ENCODE data around the gene DDX10.

The DDX10 gene

GRCh38 chr11:108679045-108679444, 14.2 kb downstream of the DDX10 start:
- H3K9me3 ChIP-seq (ENCODE audit: control insufficient read depth in 1 of 2, low read length in 2 of 2): no peaks in the 10 kb centered on the region
- H3K27me3 ChIP-seq (ENCODE audit: control insufficient read depth in 1 of 2, insufficient read depth in 2 of 2, low read length in 2 of 2): no peaks in the 10 kb centered on the region
- no peak overlapping the region for H3K9ac ChIP-seq (ENCODE audit: low read depth in 1 of 2, low read length in 2 of 2)
- no peak overlapping the region for H3K4me3 ChIP-seq (ENCODE audit: low read depth in 1 of 2, low read length in 2 of 2)
- peaks cover 10 to 52% of the 10 kb centered on the region in 2 donors for H3K36me3 ChIP-seq (ENCODE audit: control insufficient read depth in 1 of 2, insufficient read depth in 2 of 2, low read length in 2 of 2)
- no peak overlapping the region for H3K27ac ChIP-seq (ENCODE audit: low read depth, low read length)
- H3K4me1 ChIP-seq (ENCODE audit: control insufficient read depth in 1 of 2, insufficient read depth in 2 of 2, low read length in 2 of 2): no peaks in the 10 kb centered on the region

- no peak overlapping the region for H3K27ac ChIP-seq (ENCODE audit: low read depth, low read length)
- H3K9ac ChIP-seq (ENCODE audit: low read depth in 1 of 2, low read length in 2 of 2): no peak overlapping the region
- no peaks in the 10 kb centered on the region for H3K9me3 ChIP-seq (ENCODE audit: control insufficient read depth in 1 of 2, low read length in 2 of 2)
- H3K27me3 ChIP-seq (ENCODE audit: control insufficient read depth in 1 of 2, insufficient read depth in 2 of 2, low read length in 2 of 2): no peaks in the 10 kb centered on the region
- no peak overlapping the region for H3K4me3 ChIP-seq (ENCODE audit: low read depth in 1 of 2, low read length in 2 of 2)
- no peaks in the 10 kb centered on the region for H3K4me1 ChIP-seq (ENCODE audit: control insufficient read depth in 1 of 2, insufficient read depth in 2 of 2, low read length in 2 of 2)
- H3K36me3 ChIP-seq (ENCODE audit: control insufficient read depth in 1 of 2, insufficient read depth in 2 of 2, low read length in 2 of 2): peaks cover 10 to 44% of the 10 kb centered on the region in 2 donors
Observed at GRCh38 chr11:108680271-108680670, 15.4 kb downstream of the DDX10 start.

- Histone ChIP-seq H3K36me3 (ENCODE audit: control insufficient read depth in 1 of 2, insufficient read depth in 2 of 2, low read length in 2 of 2) (peaks cover 0 to 41% of the 10 kb centered on the region in 2 donors), H3K27me3 (ENCODE audit: control insufficient read depth in 1 of 2, insufficient read depth in 2 of 2, low read length in 2 of 2) (no peaks in the 10 kb centered on the region), H3K4me1 (ENCODE audit: control insufficient read depth in 1 of 2, insufficient read depth in 2 of 2, low read length in 2 of 2) (no peaks in the 10 kb centered on the region), H3K9me3 (ENCODE audit: control insufficient read depth in 1 of 2, low read length in 2 of 2) (no peaks in the 10 kb centered on the region), H3K27ac (ENCODE audit: low read depth, low read length) (no peak overlapping the region), H3K9ac (ENCODE audit: low read depth in 1 of 2, low read length in 2 of 2) (no peak overlapping the region), H3K4me3 (ENCODE audit: low read depth in 1 of 2, low read length in 2 of 2) (no peak overlapping the region)
Observed at GRCh38 chr11:108685419-108686130, 20.7 kb downstream of the DDX10 start.

GRCh38 chr11:108693852-108694251, 29.0 kb downstream of the DDX10 start:
- no peaks in the 10 kb centered on the region for H3K27me3 ChIP-seq (ENCODE audit: control insufficient read depth in 1 of 2, insufficient read depth in 2 of 2, low read length in 2 of 2)
- H3K9me3 ChIP-seq (ENCODE audit: control insufficient read depth in 1 of 2, low read length in 2 of 2): no peaks in the 10 kb centered on the region
- no peak overlapping the region for H3K4me3 ChIP-seq (ENCODE audit: low read depth in 1 of 2, low read length in 2 of 2)
- no peak overlapping the region for H3K9ac ChIP-seq (ENCODE audit: low read depth in 1 of 2, low read length in 2 of 2)
- no peaks in the 10 kb centered on the region for H3K4me1 ChIP-seq (ENCODE audit: control insufficient read depth in 1 of 2, insufficient read depth in 2 of 2, low read length in 2 of 2)
- H3K36me3 ChIP-seq (ENCODE audit: control insufficient read depth in 1 of 2, insufficient read depth in 2 of 2, low read length in 2 of 2): peaks cover 11 to 42% of the 10 kb centered on the region in 2 donors
- no peak overlapping the region for H3K27ac ChIP-seq (ENCODE audit: low read depth, low read length)

GRCh38 chr11:108694846-108695245, 30.0 kb downstream of the DDX10 start:
- Histone ChIP-seq H3K4me1 (ENCODE audit: control insufficient read depth in 1 of 2, insufficient read depth in 2 of 2, low read length in 2 of 2) (no peaks in the 10 kb centered on the region), H3K36me3 (ENCODE audit: control insufficient read depth in 1 of 2, insufficient read depth in 2 of 2, low read length in 2 of 2) (peaks cover 11 to 40% of the 10 kb centered on the region in 2 donors), H3K4me3 (ENCODE audit: low read depth in 1 of 2, low read length in 2 of 2) (no peak overlapping the region), H3K9me3 (ENCODE audit: control insufficient read depth in 1 of 2, low read length in 2 of 2) (no peaks in the 10 kb centered on the region), H3K27ac (ENCODE audit: low read depth, low read length) (no peak overlapping the region), H3K9ac (ENCODE audit: low read depth in 1 of 2, low read length in 2 of 2) (no peak overlapping the region), H3K27me3 (ENCODE audit: control insufficient read depth in 1 of 2, insufficient read depth in 2 of 2, low read length in 2 of 2) (no peaks in the 10 kb centered on the region)

- Histone ChIP-seq H3K4me1 (ENCODE audit: control insufficient read depth in 1 of 2, insufficient read depth in 2 of 2, low read length in 2 of 2) (no peaks in the 10 kb centered on the region), H3K9ac (ENCODE audit: low read depth in 1 of 2, low read length in 2 of 2) (no peak overlapping the region), H3K36me3 (ENCODE audit: control insufficient read depth in 1 of 2, insufficient read depth in 2 of 2, low read length in 2 of 2) (peaks cover 3 to 28% of the 10 kb centered on the region in 2 donors), H3K27me3 (ENCODE audit: control insufficient read depth in 1 of 2, insufficient read depth in 2 of 2, low read length in 2 of 2) (no peaks in the 10 kb centered on the region), H3K9me3 (ENCODE audit: control insufficient read depth in 1 of 2, low read length in 2 of 2) (no peaks in the 10 kb centered on the region), H3K27ac (ENCODE audit: low read depth, low read length) (no peak overlapping the region), H3K4me3 (ENCODE audit: low read depth in 1 of 2, low read length in 2 of 2) (no peak overlapping the region)
Observed at GRCh38 chr11:108697872-108698473, 33.1 kb downstream of the DDX10 start.

- no peaks in the 10 kb centered on the region for H3K4me1 ChIP-seq (ENCODE audit: control insufficient read depth in 1 of 2, insufficient read depth in 2 of 2, low read length in 2 of 2)
- H3K4me3 ChIP-seq (ENCODE audit: low read depth in 1 of 2, low read length in 2 of 2): no peak overlapping the region
- no peak overlapping the region for H3K9ac ChIP-seq (ENCODE audit: low read depth in 1 of 2, low read length in 2 of 2)
- peaks cover 3 to 19% of the 10 kb centered on the region in 2 donors for H3K36me3 ChIP-seq (ENCODE audit: control insufficient read depth in 1 of 2, insufficient read depth in 2 of 2, low read length in 2 of 2)
- H3K9me3 ChIP-seq (ENCODE audit: control insufficient read depth in 1 of 2, low read length in 2 of 2): no peaks in the 10 kb centered on the region
- H3K27ac ChIP-seq (ENCODE audit: low read depth, low read length): no peak overlapping the region
- H3K27me3 ChIP-seq (ENCODE audit: control insufficient read depth in 1 of 2, insufficient read depth in 2 of 2, low read length in 2 of 2): no peaks in the 10 kb centered on the region
Observed at GRCh38 chr11:108698844-108699642, 34.2 kb downstream of the DDX10 start.

GRCh38 chr11:108703916-108704315, 39.0 kb downstream of the DDX10 start:
- Histone ChIP-seq H3K36me3 (ENCODE audit: control insufficient read depth in 1 of 2, insufficient read depth in 2 of 2, low read length in 2 of 2) (peaks cover 14 to 27% of the 10 kb centered on the region in 2 donors), H3K9ac (ENCODE audit: low read depth in 1 of 2, low read length in 2 of 2) (no peak overlapping the region), H3K4me3 (ENCODE audit: low read depth in 1 of 2, low read length in 2 of 2) (no peak overlapping the region), H3K27ac (ENCODE audit: low read depth, low read length) (no peak overlapping the region), H3K27me3 (ENCODE audit: control insufficient read depth in 1 of 2, insufficient read depth in 2 of 2, low read length in 2 of 2) (no peaks in the 10 kb centered on the region), H3K9me3 (ENCODE audit: control insufficient read depth in 1 of 2, low read length in 2 of 2) (peaks cover 7% of the 10 kb centered on the region in 2 donors), H3K4me1 (ENCODE audit: control insufficient read depth in 1 of 2, insufficient read depth in 2 of 2, low read length in 2 of 2) (no peaks in the 10 kb centered on the region)

- Histone ChIP-seq H3K36me3 (ENCODE audit: control insufficient read depth in 1 of 2, insufficient read depth in 2 of 2, low read length in 2 of 2) (peaks cover 14 to 26% of the 10 kb centered on the region in 2 donors), H3K27me3 (ENCODE audit: control insufficient read depth in 1 of 2, insufficient read depth in 2 of 2, low read length in 2 of 2) (no peaks in the 10 kb centered on the region), H3K27ac (ENCODE audit: low read depth, low read length) (no peak overlapping the region), H3K4me3 (ENCODE audit: low read depth in 1 of 2, low read length in 2 of 2) (no peak overlapping the region), H3K9me3 (ENCODE audit: control insufficient read depth in 1 of 2, low read length in 2 of 2) (peaks cover 8 to 9% of the 10 kb centered on the region in 2 donors), H3K4me1 (ENCODE audit: control insufficient read depth in 1 of 2, insufficient read depth in 2 of 2, low read length in 2 of 2) (no peaks in the 10 kb centered on the region), H3K9ac (ENCODE audit: low read depth in 1 of 2, low read length in 2 of 2) (no peak overlapping the region)
Observed at GRCh38 chr11:108705061-108705460, 40.2 kb downstream of the DDX10 start.

- H3K9me3 ChIP-seq (ENCODE audit: control insufficient read depth in 1 of 2, low read length in 2 of 2): peaks cover 12% of the 10 kb centered on the region in 2 donors
- peaks cover 14 to 36% of the 10 kb centered on the region in 2 donors for H3K36me3 ChIP-seq (ENCODE audit: control insufficient read depth in 1 of 2, insufficient read depth in 2 of 2, low read length in 2 of 2)
- no peak overlapping the region for H3K9ac ChIP-seq (ENCODE audit: low read depth in 1 of 2, low read length in 2 of 2)
- H3K27ac ChIP-seq (ENCODE audit: low read depth, low read length): no peak overlapping the region
- no peaks in the 10 kb centered on the region for H3K4me1 ChIP-seq (ENCODE audit: control insufficient read depth in 1 of 2, insufficient read depth in 2 of 2, low read length in 2 of 2)
- H3K4me3 ChIP-seq (ENCODE audit: low read depth in 1 of 2, low read length in 2 of 2): no peak overlapping the region
- H3K27me3 ChIP-seq (ENCODE audit: control insufficient read depth in 1 of 2, insufficient read depth in 2 of 2, low read length in 2 of 2): no peaks in the 10 kb centered on the region
Observed at GRCh38 chr11:108708173-108708572, 43.3 kb downstream of the DDX10 start.

All from duodenal mucosa (tissue), 2 donors.